Breast epithelium (tissue), 4 donors: Measurements from ENCODE around the gene MEX3A. TPM values are rescaled to one million over a fixed set of nuclear protein-coding genes. Genes with fewer than 3 reads are reported as not detected.
"Not testable (repeated sequence)": the region's sequence is repeated elsewhere in the genome, so short reads cannot be mapped to it uniquely, and the experiment has no call there.

ENCODE experiments used
- DNase-seq, 2 donors: peaks; one replicate each; pipeline ENCODE4 v3.0.0-alpha.2; 2019; ENCODE audit warnings: low spot score in 2 of 2
- H3K27ac ChIP-seq, 2 donors: fragments of 200-600 bp; sonication (generic) in 1 of 2; one replicate each; pipeline ENCODE4 v1.5.1; 2016 to 2019; ENCODE audit warnings: mild to moderate bottlenecking in 1 of 2
- H3K27me3 ChIP-seq, 2 donors: fragments of 200-600 bp; sonication (generic) in 1 of 2; one replicate each; pipeline versions ENCODE4 v1.5.1 to v1.6.0; 2017 to 2019; ENCODE audit warnings: control low read depth in 1 of 2, mild to moderate bottlenecking in 1 of 2
- H3K36me3 ChIP-seq: fragments of 200-600 bp; one replicate; pipeline ENCODE4 v1.5.1; 2019
- H3K4me1 ChIP-seq, 2 donors: fragments of 200-600 bp; sonication (generic); one replicate each; pipeline ENCODE4 v1.5.1; 2016 to 2019; ENCODE audit warnings: control low read depth in 1 of 2
- H3K4me3 ChIP-seq, 3 donors: fragments of 200-600 bp; sonication (generic); 1 replicate in 2 of 3; 2 replicates in 1 of 3; pipeline ENCODE4 v1.5.1; 2016 to 2019; ENCODE audit warnings: mild to moderate bottlenecking in 3 of 3, moderate library complexity in 2 of 3
- H3K9me3 ChIP-seq, 2 donors: fragments of 200-600 bp; sonication (generic) in 1 of 2; one replicate each; pipeline ENCODE4 v1.5.1; 2016 to 2019; ENCODE audit warnings: control low read depth in 1 of 2
- CTCF ChIP-seq, 3 donors: fragments of 450-650 bp; IDR thresholded peaks; one replicate each; pipeline ENCODE4 v1.5.1; 2016 to 2017; ENCODE audit warnings: antibody characterized with exemption in 3 of 3, mild to moderate bottlenecking in 3 of 3, moderate library complexity in 3 of 3
- POLR2A ChIP-seq: fragments of 450-650 bp; IDR thresholded peaks from one replicate; pipeline ENCODE4 v1.6.1; 2016; ENCODE audit warnings: antibody characterized with exemption, mild to moderate bottlenecking, moderate library complexity
- POLR2AphosphoS5 ChIP-seq, 3 donors: sonication (generic); formaldehyde crosslinking; IDR thresholded peaks; one replicate each; pipeline ENCODE4 v1.6.1; 2017; ENCODE audit warnings: antibody characterized with exemption in 3 of 3
- intact Hi-C: fragments of 100-400 bp; cut with DNase I; formaldehyde crosslinking; loops from one replicate; pipeline ENCODE4 v1.15.1; 2023; ENCODE audit warnings: low total_unique reads
- total RNA-seq, 3 donors: library from RNA; depleted of rRNA; stranded (reverse); fragments of >200 nt; gene quantifications; one replicate each; pipeline ENCODE4 v1.1.0, GENCODE V29; 2016

MEX3A gene
- total RNA-seq, 3 donors from 2014 or later = 0.32 to 1.3 (median 1.3) TPM

- intact Hi-C loops = no loop called here
Measured at GRCh38 chr1:156128308-156128653, 46.0 kb upstream of the MEX3A start.

GRCh38 chr1:156126630-156127534 is 44.6 kb upstream of the MEX3A start:
- Histone ChIP-seq H3K27me3 (no peaks in the 10 kb centered on the region), H3K4me1 (peaks cover 45 to 75% of the 10 kb centered on the region in 2 donors), H3K4me3 (peak overlapping the region; percentile 17 to 53 (median 25)), H3K36me3 (no peaks in the 10 kb centered on the region), H3K27ac (peak overlapping the region; percentile 94 to 98), H3K9me3 (no peaks in the 10 kb centered on the region)
- TF ChIP-seq POLR2AphosphoS5 (IDR thresholded peaks at IDR 0.05) = peak in 2 of 3 donors; percentile 22 to 46
- TF ChIP-seq POLR2A = no peak
- TF ChIP-seq CTCF (IDR thresholded peaks at IDR 0.05) = peak in 1 of 3 donors; percentile 49
- peak in 1 of 2 donors; percentile 68 for DNase-seq
- intact Hi-C loops = no loop called here

More at GRCh38 chr1:156128308-156128653, 46.0 kb upstream of the MEX3A start:
- Histone ChIP-seq H3K27me3 (no peaks in the 10 kb centered on the region), H3K4me1 (peaks cover 45 to 62% of the 10 kb centered on the region in 2 donors), H3K4me3 (peak overlapping the region in 2 of 3 donors; percentile 8 to 50), H3K36me3 (no peaks in the 10 kb centered on the region), H3K9me3 (no peaks in the 10 kb centered on the region), H3K27ac (peak overlapping the region; percentile 98)
- no peak for DNase-seq
- TF ChIP-seq CTCF (IDR thresholded peaks at IDR 0.05) = no peak
- TF ChIP-seq POLR2AphosphoS5 (IDR thresholded peaks at IDR 0.05) = no peak
- TF ChIP-seq POLR2A = no peak

- no peaks in the 10 kb centered on the region for H3K9me3 ChIP-seq
- H3K4me1 ChIP-seq = peaks cover 51 to 83% of the 10 kb centered on the region in 2 donors
- intact Hi-C loops = no loop called here
- H3K27ac ChIP-seq = peak overlapping the region; percentile 94 to 98
- peak; percentile 85 to 87 for DNase-seq
- no peaks in the 10 kb centered on the region for H3K36me3 ChIP-seq
- no peaks in the 10 kb centered on the region for H3K27me3 ChIP-seq
- peak overlapping the region; percentile 17 to 53 (median 25) for H3K4me3 ChIP-seq
- no peak for TF ChIP-seq POLR2A
- peak; percentile 70 to 79 (median 76) for TF ChIP-seq POLR2AphosphoS5 (IDR thresholded peaks at IDR 0.05)
- TF ChIP-seq CTCF (IDR thresholded peaks at IDR 0.05) = peak in 1 of 3 donors; percentile 37
Measured at GRCh38 chr1:156126043-156126629, 43.9 kb upstream of the MEX3A start.

GRCh38 chr1:156125544-156125943 is 43.3 kb upstream of the MEX3A start:
- Histone ChIP-seq H3K4me1 (peaks cover 51 to 83% of the 10 kb centered on the region in 2 donors), H3K27ac (peak overlapping the region; percentile 94 to 98), H3K4me3 (peak overlapping the region in 2 of 3 donors; percentile 57 to 98)
- H3K36me3 ChIP-seq, H3K9me3 ChIP-seq, H3K27me3 ChIP-seq, intact Hi-C loops, DNase-seq: not testable (repeated sequence)

- H3K27me3 ChIP-seq = no peaks in the 10 kb centered on the region
- no peaks in the 10 kb centered on the region for H3K9me3 ChIP-seq
- peaks cover 49 to 85% of the 10 kb centered on the region in 2 donors for H3K4me1 ChIP-seq
- TF ChIP-seq POLR2A (no peak), CTCF (IDR thresholded peaks at IDR 0.05) (no peak), POLR2AphosphoS5 (IDR thresholded peaks at IDR 0.05) (peak in 1 of 3 donors; percentile 75)
- intact Hi-C loops = no loop called here
- H3K36me3 ChIP-seq = no peaks in the 10 kb centered on the region
- peak overlapping the region; percentile 46 to 98 (median 57) for H3K4me3 ChIP-seq
- DNase-seq = peak in 1 of 2 donors; percentile 70
- peak overlapping the region; percentile 94 to 98 for H3K27ac ChIP-seq
Measured at GRCh38 chr1:156124557-156125483, 42.6 kb upstream of the MEX3A start.
